GM12874 (cell line): ENCODE measurements around the gene SART1.

Source experiments
- CTCF ChIP-seq: IDR thresholded peaks from 2 replicates; pipeline ENCODE4 v1.5.1; 2011; ENCODE audit warnings: low read depth, mild to moderate bottlenecking, control low read depth, low read length, moderate library complexity; ENCODE audit not compliant: insufficient read depth

SART1 gene

GRCh38 chr11:65973439-65974110 is 12.0 kb downstream of the SART1 start:
- no peak for TF ChIP-seq CTCF

GRCh38 chr11:65975771-65976170 is 14.2 kb downstream of the SART1 start:
- no peak for TF ChIP-seq CTCF

GRCh38 chr11:65976216-65977176 is 15.0 kb downstream of the SART1 start:
- TF ChIP-seq CTCF, result no peak

DNA sequence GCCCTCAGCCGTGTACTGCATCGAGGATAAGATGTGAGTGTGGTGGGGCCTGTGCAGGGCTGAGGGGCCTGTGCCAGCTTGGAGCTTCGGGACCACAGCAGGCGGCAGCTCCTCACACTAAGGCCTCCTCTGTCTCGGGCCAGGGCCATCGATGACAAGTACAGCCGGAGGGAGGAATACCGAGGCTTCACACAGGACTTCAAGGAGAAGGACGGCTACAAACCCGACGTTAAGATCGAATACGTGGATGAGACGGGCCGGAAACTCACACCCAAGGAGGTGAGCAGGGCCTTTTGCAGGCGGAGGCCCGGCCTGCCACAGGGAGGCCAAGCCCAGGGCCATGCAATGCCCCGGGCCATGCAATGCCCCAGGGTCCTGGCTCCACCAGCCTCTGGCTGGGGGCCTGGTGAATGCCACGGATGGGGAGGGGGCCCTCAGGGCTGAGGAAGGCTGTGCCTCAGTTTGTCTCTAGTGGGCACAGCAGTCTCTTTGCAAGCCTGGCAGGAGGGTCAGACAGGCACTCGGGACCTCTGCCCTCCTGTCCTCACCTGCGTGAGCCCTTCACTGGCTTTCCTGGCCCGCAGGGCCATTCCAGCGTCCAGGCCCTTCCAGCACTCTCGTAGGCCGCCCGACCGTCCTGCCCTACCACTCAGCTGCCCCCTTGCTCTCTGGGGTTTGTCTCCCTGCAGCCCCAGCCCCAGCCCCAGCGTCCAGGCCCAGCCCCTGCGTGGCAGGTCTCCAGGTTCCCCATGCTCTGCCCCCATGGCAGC is 16.3 kb downstream of the SART1 start:
- no peak for TF ChIP-seq CTCF

DNA sequence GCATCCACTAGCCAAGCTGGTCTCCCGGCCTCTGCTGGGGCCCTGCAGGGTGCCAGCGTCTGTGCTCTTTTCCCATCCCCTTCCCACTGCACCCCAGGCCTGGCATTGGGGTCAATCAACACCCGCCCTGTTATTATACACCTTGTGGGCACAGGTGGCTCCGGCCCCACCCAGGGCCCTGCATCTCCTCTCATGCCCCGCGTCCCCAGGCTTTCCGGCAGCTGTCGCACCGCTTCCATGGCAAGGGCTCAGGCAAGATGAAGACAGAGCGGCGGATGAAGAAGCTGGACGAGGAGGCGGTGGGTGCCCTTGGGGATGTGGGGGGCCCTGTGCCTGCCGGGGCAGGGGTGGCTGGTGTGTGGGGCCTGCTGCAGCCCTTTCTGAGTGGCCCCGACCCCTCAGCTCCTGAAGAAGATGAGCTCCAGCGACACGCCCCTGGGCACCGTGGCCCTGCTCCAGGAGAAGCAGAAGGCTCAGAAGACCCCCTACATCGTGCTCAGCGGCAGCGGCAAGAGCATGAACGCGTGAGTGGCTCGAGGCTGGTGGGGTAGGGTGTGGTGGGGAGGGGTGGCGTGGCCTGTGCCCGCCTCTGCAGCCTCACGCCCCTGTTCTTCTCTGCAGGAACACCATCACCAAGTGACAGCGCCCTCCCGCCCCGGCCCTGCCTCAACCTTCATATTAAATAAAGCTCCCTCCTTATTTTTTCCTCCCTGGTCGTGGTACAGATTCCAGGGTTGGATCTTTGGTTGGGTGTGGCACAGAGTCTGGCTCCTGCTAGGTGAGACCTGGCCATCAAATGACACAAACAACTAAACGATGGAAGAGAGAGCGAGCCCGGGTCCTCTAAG is 17.1 kb downstream of the SART1 start:
- no peak for TF ChIP-seq CTCF

- TF ChIP-seq CTCF, result no peak
Measured at GRCh38 chr11:65979261-65979759, 17.8 kb downstream of the SART1 start.
